GM12875 (cell line): Measurements from ENCODE around the gene LDB2.

Experiments
- H3K4me3 ChIP-seq: one replicate; pipeline ENCODE4 v1.5.1; 2011; ENCODE audit warnings: low read depth, low read length, control low read depth
- TF ChIP-seq, protein P1 (sequence below): IDR thresholded peaks from 2 replicates; pipeline ENCODE4 v1.5.1; 2011; ENCODE audit warnings: low read depth, mild to moderate bottlenecking, control low read depth, inconsistent platforms, low read length, moderate library complexity, borderline replicate concordance; ENCODE audit not compliant: insufficient read depth

The LDB2 gene

DNA sequence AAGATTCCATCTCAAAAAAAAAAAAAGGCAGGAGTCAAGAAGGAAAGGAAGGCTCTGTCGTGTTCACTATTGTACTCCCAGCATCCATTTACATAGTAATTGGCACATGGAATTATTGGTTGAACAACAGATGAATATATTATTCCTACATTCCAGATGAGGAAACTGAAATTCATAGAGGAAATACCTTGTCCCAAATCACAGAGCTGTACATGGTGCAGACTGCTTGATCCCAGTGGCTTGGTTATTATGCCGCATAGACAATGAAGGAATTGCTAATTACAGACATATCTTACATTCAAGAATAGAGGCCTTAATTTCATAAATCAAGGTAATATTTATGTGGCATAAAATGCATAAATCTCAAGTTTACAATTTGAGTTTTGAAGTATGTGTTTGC, 63.6 kb downstream of the LDB2 start:
- no peak overlapping the region for H3K4me3 ChIP-seq
- TF ChIP-seq, protein P1, sequence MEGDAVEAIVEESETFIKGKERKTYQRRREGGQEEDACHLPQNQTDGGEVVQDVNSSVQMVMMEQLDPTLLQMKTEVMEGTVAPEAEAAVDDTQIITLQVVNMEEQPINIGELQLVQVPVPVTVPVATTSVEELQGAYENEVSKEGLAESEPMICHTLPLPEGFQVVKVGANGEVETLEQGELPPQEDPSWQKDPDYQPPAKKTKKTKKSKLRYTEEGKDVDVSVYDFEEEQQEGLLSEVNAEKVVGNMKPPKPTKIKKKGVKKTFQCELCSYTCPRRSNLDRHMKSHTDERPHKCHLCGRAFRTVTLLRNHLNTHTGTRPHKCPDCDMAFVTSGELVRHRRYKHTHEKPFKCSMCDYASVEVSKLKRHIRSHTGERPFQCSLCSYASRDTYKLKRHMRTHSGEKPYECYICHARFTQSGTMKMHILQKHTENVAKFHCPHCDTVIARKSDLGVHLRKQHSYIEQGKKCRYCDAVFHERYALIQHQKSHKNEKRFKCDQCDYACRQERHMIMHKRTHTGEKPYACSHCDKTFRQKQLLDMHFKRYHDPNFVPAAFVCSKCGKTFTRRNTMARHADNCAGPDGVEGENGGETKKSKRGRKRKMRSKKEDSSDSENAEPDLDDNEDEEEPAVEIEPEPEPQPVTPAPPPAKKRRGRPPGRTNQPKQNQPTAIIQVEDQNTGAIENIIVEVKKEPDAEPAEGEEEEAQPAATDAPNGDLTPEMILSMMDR, result no peak

DNA sequence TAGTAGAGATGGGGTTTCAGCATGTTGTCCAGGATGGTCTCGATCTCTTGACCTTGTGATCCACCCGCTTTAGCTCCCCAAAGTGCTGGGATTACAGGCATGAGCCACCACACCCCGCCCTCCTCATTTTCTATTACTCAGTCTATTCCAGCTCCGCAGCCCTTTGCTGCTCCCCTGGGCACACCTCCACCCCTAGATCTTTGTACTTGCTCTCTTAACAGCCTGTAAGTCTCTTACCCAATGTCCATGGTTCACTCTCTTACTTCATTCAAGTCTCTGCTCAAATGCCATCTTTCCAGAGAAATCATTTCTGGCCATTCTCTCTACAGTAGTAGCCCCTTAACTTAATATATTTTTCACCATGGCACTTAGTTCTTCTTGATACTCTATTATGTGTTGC, 64.7 kb downstream of the LDB2 start:
- no peak overlapping the region for H3K4me3 ChIP-seq
- TF ChIP-seq, protein P1, result no peak

- no peak overlapping the region for H3K4me3 ChIP-seq
- TF ChIP-seq, protein P1, result no peak
These were observed 68.4 kb downstream of the LDB2 start for GRCh38 chr4:16830081-16830480.

DNA sequence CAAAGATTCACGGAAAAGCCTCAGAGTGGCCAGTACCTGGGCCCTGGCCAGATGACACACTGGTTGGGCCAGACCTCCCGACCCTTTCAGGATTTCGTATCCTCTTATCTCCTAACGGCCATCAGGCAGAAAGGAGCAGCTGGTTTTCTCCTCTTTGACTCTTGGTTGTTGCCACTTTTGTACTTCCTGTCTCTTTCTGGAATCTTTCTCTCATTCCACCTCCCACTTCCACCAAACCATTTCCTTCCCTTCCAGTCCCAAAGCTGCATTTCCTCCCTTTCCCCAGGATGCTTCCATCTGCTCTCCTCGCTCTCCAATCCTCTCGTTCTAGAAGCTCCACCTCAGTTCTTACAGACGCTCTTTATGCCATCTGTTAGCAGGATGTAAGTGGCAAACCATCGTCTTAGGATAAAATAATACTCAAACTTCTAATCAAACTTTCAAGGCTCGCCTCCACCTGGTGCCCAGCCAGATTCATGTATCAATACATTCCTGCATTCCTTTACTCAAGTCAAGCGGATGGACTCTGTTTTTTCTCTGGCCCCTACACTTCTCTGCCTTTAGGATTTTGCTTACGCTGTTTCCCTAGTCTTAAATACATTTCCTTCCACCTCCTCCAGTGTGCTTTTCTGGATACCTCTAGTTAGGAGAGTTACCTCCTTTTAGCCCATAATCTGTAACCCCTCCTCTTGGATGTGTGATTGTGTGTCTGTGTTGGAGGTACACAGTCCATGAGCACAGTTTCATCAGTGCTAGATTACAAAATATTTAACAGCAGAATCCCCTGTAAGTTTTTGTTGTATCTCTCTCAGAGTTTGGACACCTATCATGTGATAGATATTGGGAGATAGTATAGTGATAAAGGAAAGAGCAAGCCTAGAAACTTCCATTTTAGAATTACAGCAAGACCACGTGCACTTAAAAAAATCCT, 70.4 kb downstream of the LDB2 start:
- no peak overlapping the region for H3K4me3 ChIP-seq
- TF ChIP-seq, protein P1, result no peak

- H3K4me3 ChIP-seq, result no peak overlapping the region
- TF ChIP-seq, protein P1, result no peak
These were observed 71.4 kb downstream of the LDB2 start for GRCh38 chr4:16827045-16827444.

DNA sequence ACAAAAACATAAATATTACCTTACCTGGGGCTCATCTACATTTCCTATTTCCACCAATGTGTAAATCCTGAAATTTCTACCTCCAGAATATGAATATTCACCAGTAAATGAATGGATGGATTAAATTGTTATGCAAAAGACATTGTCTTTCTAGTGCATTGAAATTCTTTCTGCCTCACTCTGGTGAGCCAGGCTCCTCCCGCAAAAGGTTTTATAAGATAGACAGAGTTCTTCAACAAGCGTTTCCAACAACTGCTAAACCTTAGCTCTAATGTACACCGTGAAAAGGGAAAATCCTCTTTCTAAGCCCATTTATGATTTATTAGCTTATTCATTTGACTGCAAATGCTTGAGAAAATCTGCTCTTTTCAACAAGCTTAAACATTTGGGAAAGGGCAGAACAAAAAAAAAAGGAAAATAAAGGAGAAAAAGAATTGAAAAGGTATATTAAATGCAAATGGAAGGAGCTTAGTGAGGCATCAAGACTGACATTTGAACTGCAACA, 72.0 kb downstream of the LDB2 start:
- TF ChIP-seq, protein P1, result no peak
- no peak overlapping the region for H3K4me3 ChIP-seq
